H1 (cell line): ENCODE results near the gene YWHAG. TPM values are rescaled to one million over a fixed set of nuclear protein-coding genes. Genes with fewer than 3 reads are reported as not detected.

Source experiments
- CTCF ChIA-PET: fragments of 300-600 bp; sonication (Branson Sonifier 250); formaldehyde crosslinking; loops from one replicate; lab custom pipeline; 2021; ENCODE audit not compliant: partially characterized antibody; lab: Charles Lee
- POLR2A ChIA-PET: fragments of 300-600 bp; sonication (Branson Sonifier 250); formaldehyde crosslinking; loops from one replicate; lab custom pipeline; 2021; ENCODE audit warnings: inconsistent platforms; ENCODE audit not compliant: partially characterized antibody; lab: Charles Lee
- DNase-seq, 2 experiments: peaks; one replicate each; pipeline versions ENCODE4 v3.0.0 to v3.0.0-alpha.2; 2010 to 2022; ENCODE audit warnings: low spot score in 2 of 2, low read depth in 1 of 2, mixed read lengths in 1 of 2
- FAIRE-seq: peaks from 2 replicates; lab custom pipeline; 2011; peaks lifted over from hg19 to GRCh38; lab: Jason Lieb, UNC
- H2AFZ ChIP-seq: 2 replicates; pipeline ENCODE4 v1.8.1; 2012; ENCODE audit warnings: low read length, inconsistent platforms
- H2AK5ac ChIP-seq: 2 replicates; pipeline ENCODE4 v1.6.1; 2013; ENCODE audit warnings: low read depth, low read length
- H2BK120ac ChIP-seq: replicated peaks from 2 replicates; pipeline ENCODE3; 2013; ENCODE audit warnings: low read depth, low read length, inconsistent platforms
- H2BK12ac ChIP-seq: 2 replicates; pipeline ENCODE4 v1.6.1; 2013; ENCODE audit warnings: low read depth, low read length
- H2BK15ac ChIP-seq: 2 replicates; pipeline ENCODE4 v1.6.1; 2013; ENCODE audit warnings: low read length
- H2BK20ac ChIP-seq: 2 replicates; pipeline ENCODE4 v1.6.1; 2013; ENCODE audit warnings: low read length
- H2BK5ac ChIP-seq: 2 replicates; pipeline ENCODE4 v1.6.1; 2013; ENCODE audit warnings: low read depth, low read length
- H3K14ac ChIP-seq: 2 replicates; pipeline ENCODE4 v1.6.1; 2013; ENCODE audit warnings: inconsistent platforms; ENCODE audit not compliant: insufficient read length
- H3K18ac ChIP-seq: 2 replicates; pipeline ENCODE4 v1.6.1; 2013; ENCODE audit warnings: low read length; ENCODE audit errors: extremely low read depth
- H3K23ac ChIP-seq: 2 replicates; pipeline ENCODE4 v1.6.1; 2013; ENCODE audit warnings: inconsistent platforms; ENCODE audit not compliant: insufficient read length
- H3K23me2 ChIP-seq: 2 replicates; pipeline ENCODE4 v1.6.1; 2013; ENCODE audit warnings: low read depth, low read length
- H3K27ac ChIP-seq: 2 replicates; pipeline ENCODE4 v1.6.1; 2011; ENCODE audit warnings: low read depth, low read length, inconsistent platforms
- H3K27me3 ChIP-seq, 4 experiments: replicated peaks in 1 of 4; 1 replicate in 1 of 4; 2 replicates in 3 of 4; pipeline versions ENCODE4 v1.6.1 to v1.8.1; 2011 to 2013; ENCODE audit warnings: low read length in 3 of 4, mild to moderate bottlenecking in 3 of 4, inconsistent platforms in 2 of 4, mixed read lengths in 2 of 4, moderate library complexity in 1 of 4; ENCODE audit not compliant: control insufficient read depth in 3 of 4, insufficient read depth in 3 of 4; ENCODE audit errors: extremely low read depth in 1 of 4
- H3K36me3 ChIP-seq, 4 experiments: 2 replicates each; pipeline versions ENCODE4 v1.6.1 to v1.8.1; 2011 to 2013; ENCODE audit warnings: mild to moderate bottlenecking in 4 of 4, low read length in 3 of 4, moderate library complexity in 2 of 4, control low read depth in 1 of 4, inconsistent platforms in 1 of 4; ENCODE audit not compliant: insufficient read depth in 4 of 4, control insufficient read depth in 2 of 4
- H3K4ac ChIP-seq: replicated peaks from 2 replicates; pipeline ENCODE3; 2013; ENCODE audit warnings: low read length, low read depth, mixed read lengths, inconsistent platforms; ENCODE audit not compliant: insufficient read length
- H3K4me1 ChIP-seq, 4 experiments: replicated peaks in 1 of 4; 1 replicate in 1 of 4; 2 replicates in 3 of 4; pipeline versions ENCODE4 v1.6.1 to v1.8.1; 2011 to 2013; ENCODE audit warnings: low read length in 3 of 4, inconsistent platforms in 2 of 4, mixed read lengths in 1 of 4; ENCODE audit not compliant: insufficient read depth in 4 of 4, control insufficient read depth in 3 of 4
- H3K4me2 ChIP-seq, 2 experiments: 2 replicates each; pipeline versions ENCODE4 v1.6.1 to v1.8.1; 2011 to 2013; ENCODE audit warnings: low read depth in 2 of 2, low read length in 2 of 2, control low read depth in 1 of 2, inconsistent platforms in 1 of 2, mild to moderate bottlenecking in 1 of 2; ENCODE audit not compliant: insufficient read depth in 1 of 2
- H3K4me3 ChIP-seq, 4 experiments: fragments of 200-600, 300-600 bp in 1 of 4; sonication (generic), shearing (Covaris generic), sonication (Bioruptor Twin) in 1 of 4; 2 replicates each; pipeline versions ENCODE4 v1.5.1 to v1.8.1; 2011 to 2016; ENCODE audit warnings: low read length in 4 of 4, low read depth in 3 of 4, control low read depth in 2 of 4, inconsistent platforms in 2 of 4, mild to moderate bottlenecking in 2 of 4, mixed read lengths in 1 of 4, moderate library complexity in 1 of 4; ENCODE audit not compliant: insufficient read depth in 2 of 4; ENCODE audit errors: extremely low read depth in 1 of 4
- H3K56ac ChIP-seq: replicated peaks from 2 replicates; pipeline ENCODE3; 2013; ENCODE audit warnings: low read depth, mild to moderate bottlenecking, mixed read lengths, low read length, inconsistent platforms; ENCODE audit not compliant: insufficient read length
- H3K79me1 ChIP-seq: 2 replicates; pipeline ENCODE4 v1.6.1; 2013; ENCODE audit warnings: low read depth, low read length, control low read depth
- H3K79me2 ChIP-seq, 2 experiments: 2 replicates each; pipeline versions ENCODE4 v1.6.1 to v1.8.1; 2012 to 2013; ENCODE audit warnings: low read length in 2 of 2, mild to moderate bottlenecking in 2 of 2, inconsistent platforms in 1 of 2; ENCODE audit not compliant: insufficient read depth in 2 of 2, control insufficient read depth in 1 of 2
- H3K9ac ChIP-seq, 4 experiments: replicated peaks in 1 of 4; 1 replicate in 1 of 4; 2 replicates in 3 of 4; pipeline versions ENCODE4 v1.6.1 to v1.8.1; 2011 to 2013; ENCODE audit warnings: low read depth in 3 of 4, low read length in 3 of 4, control low read depth in 2 of 4, mild to moderate bottlenecking in 2 of 4, moderate library complexity in 2 of 4, inconsistent platforms in 1 of 4; ENCODE audit errors: extremely low read depth in 1 of 4
- H3K9me3 ChIP-seq, 2 experiments: 2 replicates each; pipeline versions ENCODE4 v1.6.1 to v1.8.1; 2012 to 2013; ENCODE audit warnings: mild to moderate bottlenecking in 2 of 2, moderate library complexity in 2 of 2, control low read depth in 1 of 2, inconsistent platforms in 1 of 2, low read depth in 1 of 2, low read length in 1 of 2, mixed read lengths in 1 of 2; ENCODE audit not compliant: insufficient read depth in 2 of 2
- H4K20me1 ChIP-seq, 2 experiments: replicated peaks in 1 of 2; 2 replicates each; pipeline versions ENCODE3 to v1.8.1; 2011 to 2013; ENCODE audit warnings: inconsistent platforms in 2 of 2, low read length in 2 of 2, mild to moderate bottlenecking in 1 of 2; ENCODE audit not compliant: insufficient read depth in 2 of 2, control insufficient read depth in 1 of 2
- H4K5ac ChIP-seq: 2 replicates; pipeline ENCODE4 v1.6.1; 2013; ENCODE audit warnings: low read length, low read depth, mixed read lengths, inconsistent platforms; ENCODE audit not compliant: insufficient read length
- H4K8ac ChIP-seq: 2 replicates; pipeline ENCODE4 v1.8.0; 2013; ENCODE audit warnings: mild to moderate bottlenecking, moderate library complexity, low read length, inconsistent platforms; ENCODE audit not compliant: insufficient read depth; ENCODE audit errors: extremely low read depth
- H4K91ac ChIP-seq: replicated peaks from 2 replicates; pipeline ENCODE3; 2013; ENCODE audit warnings: low read length, mixed read lengths, inconsistent platforms; ENCODE audit not compliant: insufficient read length
- BACH1 ChIP-seq: IDR thresholded peaks from 2 replicates; pipeline ENCODE4 v1.6.1; 2012; ENCODE audit warnings: low read length, improper control_type of control experiment
- E2F6 ChIP-seq: IDR thresholded peaks from 2 replicates; pipeline ENCODE4 v1.6.1; 2012; ENCODE audit warnings: inconsistent platforms
- EP300 ChIP-seq, 2 experiments: IDR thresholded peaks; 1 replicate in 1 of 2; 2 replicates in 1 of 2; pipeline ENCODE4 v1.6.1; 2011 to 2012; ENCODE audit warnings: low read depth in 2 of 2, low read length in 2 of 2, mild to moderate bottlenecking in 2 of 2, borderline replicate concordance in 1 of 2, inconsistent platforms in 1 of 2, moderate library complexity in 1 of 2
- MAFK ChIP-seq: IDR thresholded peaks from 2 replicates; pipeline ENCODE4 v1.6.1; 2012; ENCODE audit warnings: low read depth, mild to moderate bottlenecking, improper control_type of control experiment, low read length
- TBP ChIP-seq: IDR thresholded peaks from 2 replicates; pipeline ENCODE4 v1.6.1; 2011; ENCODE audit warnings: low read depth, low read length, improper control_type of control experiment
- WGBS, 2 experiments: shearing (Covaris generic) in 1 of 2; methylation state at CpG; one replicate each; pipeline versions ENCODE4 v1.1.6 to v1.1.7; 2013 to 2015; ENCODE audit warnings: low lambda C conversion rate in 2 of 2, mixed read lengths in 2 of 2, inconsistent platforms in 1 of 2, low coverage in 1 of 2, missing lambda C conversion rate in 1 of 2; ENCODE audit not compliant: insufficient replicate concordance in 2 of 2, insufficient coverage in 1 of 2, insufficient read length in 1 of 2; ENCODE audit errors: extremely low coverage in 1 of 2, missing lambda C conversion rate in 1 of 2; 5-methylcytosine and 5-hydroxymethylcytosine counted together
- polyA plus RNA-seq, 7 experiments: library from polyadenylated mRNA; depleted of rRNA in 3 of 7; stranded (reverse) in 5 of 7; unstranded in 2 of 7; fragments of >200 nt in 5 of 7; fragments of 200-250 nt in 2 of 7; gene quantifications; 1 replicate in 5 of 7; 2 replicates in 1 of 7; 4 replicates in 1 of 7; pipeline versions ENCODE4 v1.2.1 to v1.2.3, GENCODE V29; 2011 to 2013; ENCODE audit warnings: missing spikeins in 2 of 7, mixed read lengths in 2 of 7
- total RNA-seq: library from RNA; stranded (reverse); fragmentation: NEBNext Ultra II Directional; extraction: Animal tissue kit (Norgen Biotek cat#: 25700); gene quantifications from 2 replicates; pipeline ENCODE4 v1.2.1, GENCODE V29; 2021

The YWHAG gene
- total and polyA plus RNA-seq, 2 of the 8 experiments (the other 6 are each of a cell fraction or from before 2014, with no cell fraction given): 57.2 to 241 TPM

DNA sequence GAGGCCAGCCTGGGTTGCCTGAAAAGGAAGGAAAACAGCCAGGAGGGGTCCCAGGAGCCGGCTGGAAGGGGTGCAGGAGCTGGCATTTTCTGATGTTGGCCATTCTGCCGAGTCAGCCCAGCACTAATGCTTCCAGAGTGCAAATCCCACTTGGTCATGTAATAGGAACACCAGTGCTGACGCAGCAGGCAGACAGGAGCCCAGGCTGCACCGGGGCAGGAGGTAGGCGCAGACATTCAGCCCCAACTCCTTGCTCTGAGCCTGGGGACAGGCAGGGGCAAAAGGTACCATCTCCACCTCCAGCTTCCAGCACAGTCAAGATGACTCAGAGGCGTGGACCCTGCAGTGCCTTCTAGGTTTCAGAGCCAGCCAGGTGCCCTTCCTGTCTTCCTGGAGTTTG lies 10.2 kb upstream of the YWHAG start:
- H2BK15ac ChIP-seq: no peak overlapping the region

More for the DNA sequence above, 10.2 kb upstream of the YWHAG start:
- no peak overlapping the region for H3K9ac ChIP-seq
- no peak overlapping the region for H3K4me3 ChIP-seq
- peaks cover 5 to 11% (median 7%) of the 10 kb centered on the region in 4 experiments; a peak in 5 of 7 replicates for H3K4me1 ChIP-seq
- no peaks in the 10 kb centered on the region for H3K9me3 ChIP-seq
- DNase-seq (no peak), FAIRE-seq (no peak)
- H3K36me3 ChIP-seq: no peaks in the 10 kb centered on the region
- H2BK12ac ChIP-seq: no peak overlapping the region
- no peak overlapping the region for H3K27ac ChIP-seq
- H2AFZ ChIP-seq: peak overlapping the region; percentile 78
- H3K4ac ChIP-seq: no peak overlapping the region
- no peak overlapping the region for H3K14ac ChIP-seq
- H3K79me1 ChIP-seq: no peaks in the 10 kb centered on the region
- H2BK120ac ChIP-seq: no peak overlapping the region
- H4K8ac ChIP-seq: no peak overlapping the region
- no peaks in the 10 kb centered on the region for H3K23me2 ChIP-seq
- ChIA-PET CTCF (interaction anchor here (0.5 to 1.3 kb wide), 3 partner anchors 19 to 34 kb away, joined by 3 to 5 read pairs (median 3); no protein-coding TSS in a partner anchor), POLR2A (interaction anchor here (0.6 to 5.6 kb wide), 5 partner anchors 10 to 59 kb away, joined by 3 to 32 read pairs (median 3); partner anchors contain the start of gene YWHAG)
- H3K79me2 ChIP-seq: no peaks in the 10 kb centered on the region
- H3K18ac ChIP-seq: 0 out of 2 replicates have a peak overlapping the region, but pooled peaks have one; percentile 2
- no peak overlapping the region for H2BK5ac ChIP-seq
- TF ChIP-seq EP300 (IDR thresholded peaks at IDR 0.05; ENCODE audit: borderline replicate concordance in 1 of 2, low read depth in 2 of 2, low read length in 2 of 2) (no peak), TBP (no peak), MAFK (peak; percentile 70; the same call in 1 of the 2 replicates), BACH1 (peak; percentile 87), E2F6 (no peak)
- no peak overlapping the region for H2AK5ac ChIP-seq
- H4K5ac ChIP-seq: no peak overlapping the region
- H3K56ac ChIP-seq: no peak overlapping the region
- H3K23ac ChIP-seq: no peak overlapping the region
- H3K27me3 ChIP-seq: no peaks in the 10 kb centered on the region
- H2BK20ac ChIP-seq: no peak overlapping the region; the same call in 1 of the 2 replicates
- no peak overlapping the region for H4K91ac ChIP-seq
- no peaks in the 10 kb centered on the region for H4K20me1 ChIP-seq
- WGBS, 2 experiments: 77% methylated on average over 6 of the region's 6 CpGs; no CpG with 5 or more reads in 1 of the 2 experiments
- no peak overlapping the region for H3K4me2 ChIP-seq
